ENCODE data around the gene NRXN2.

The NRXN2 gene

GRCh38 chr11:64593156-64594105 is 129.6 kb downstream of the NRXN2 start:
- Mint-ChIP-seq H3K27me3 (peaks cover 19 to 23% of the 10 kb centered on the region in 2 donors), H3K9me3 (peaks cover 0 to under 1% of the 10 kb centered on the region in 2 donors), H3K36me3 (ENCODE audit: insufficient read depth) (no peaks in the 10 kb centered on the region), H3K4me1 (ENCODE audit: low read depth in 2 of 2) (no peaks in the 10 kb centered on the region), H3K4me3 (no peak overlapping the region), H3K27ac (no peak overlapping the region)
- no peak for ATAC-seq (replicated peaks)
- no peak for DNase-seq

GRCh38 chr11:64592656-64593055 is 130.3 kb downstream of the NRXN2 start:
- Mint-ChIP-seq H3K4me3 (no peak overlapping the region), H3K27me3 (peaks cover 21 to 23% of the 10 kb centered on the region in 2 donors), H3K27ac (no peak overlapping the region), H3K9me3 (peaks cover 0 to 8% of the 10 kb centered on the region in 2 donors), H3K36me3 (ENCODE audit: insufficient read depth) (no peaks in the 10 kb centered on the region), H3K4me1 (ENCODE audit: low read depth in 2 of 2) (no peaks in the 10 kb centered on the region)
- DNase-seq (no peak), ATAC-seq (replicated peaks) (no peak)

GRCh38 chr11:64592234-64592615 is 130.8 kb downstream of the NRXN2 start:
- Mint-ChIP-seq H3K4me3 (no peak overlapping the region), H3K9me3 (peaks cover 0 to 8% of the 10 kb centered on the region in 2 donors), H3K4me1 (ENCODE audit: low read depth in 2 of 2) (no peaks in the 10 kb centered on the region), H3K27ac (no peak overlapping the region), H3K27me3 (peaks cover 21 to 23% of the 10 kb centered on the region in 2 donors), H3K36me3 (ENCODE audit: insufficient read depth) (no peaks in the 10 kb centered on the region)
- ATAC-seq (replicated peaks), result no peak
- DNase-seq, result no peak

- ATAC-seq (replicated peaks), result no peak
- no peak for DNase-seq
- H3K36me3 Mint-ChIP-seq (ENCODE audit: insufficient read depth), result no peaks in the 10 kb centered on the region
- H3K9me3 Mint-ChIP-seq, result peaks cover 0 to 8% of the 10 kb centered on the region in 2 donors
- H3K4me1 Mint-ChIP-seq (ENCODE audit: low read depth in 2 of 2), result no peaks in the 10 kb centered on the region
- H3K4me3 Mint-ChIP-seq, result no peak overlapping the region
- H3K27ac Mint-ChIP-seq, result no peak overlapping the region
- peaks cover 18 to 26% of the 10 kb centered on the region in 2 donors for H3K27me3 Mint-ChIP-seq
Measured at GRCh38 chr11:64591257-64592233, 131.5 kb downstream of the NRXN2 start.

- no peaks in the 10 kb centered on the region for H3K4me1 Mint-ChIP-seq (ENCODE audit: low read depth in 2 of 2)
- peaks cover 0 to 8% of the 10 kb centered on the region in 2 donors for H3K9me3 Mint-ChIP-seq
- no peak within 1 kb of the TSS for H3K27ac Mint-ChIP-seq
- peaks cover 24 to 34% of the 10 kb centered on the region in 2 donors for H3K27me3 Mint-ChIP-seq
- no peaks in the 10 kb centered on the region for H3K36me3 Mint-ChIP-seq (ENCODE audit: insufficient read depth)
- ATAC-seq (replicated peaks) (no peak), DNase-seq (no peak)
- H3K4me3 Mint-ChIP-seq, result no peak within 1 kb of the TSS
Measured at GRCh38 chr11:64590763-64591221, 132.2 kb downstream of the NRXN2 start, which contains the start of gene SLC22A12. SLC22A12 (plus strand) TSS chr11:64591220; CDS start chr11:64591557, 337 bp downstream.

GRCh38 chr11:64588701-64589100 is 134.3 kb downstream of the NRXN2 start:
- no peak overlapping the region for H3K27ac Mint-ChIP-seq
- H3K36me3 Mint-ChIP-seq (ENCODE audit: insufficient read depth), result no peaks in the 10 kb centered on the region
- no peak for ATAC-seq (replicated peaks)
- no peaks in the 10 kb centered on the region for H3K4me1 Mint-ChIP-seq (ENCODE audit: low read depth in 2 of 2)
- H3K27me3 Mint-ChIP-seq, result peaks cover 33 to 43% of the 10 kb centered on the region in 2 donors
- H3K4me3 Mint-ChIP-seq, result no peak overlapping the region
- H3K9me3 Mint-ChIP-seq, result peaks cover 0 to 8% of the 10 kb centered on the region in 2 donors
- DNase-seq, result no peak

- Mint-ChIP-seq H3K4me1 (ENCODE audit: low read depth in 2 of 2) (no peaks in the 10 kb centered on the region), H3K27me3 (peaks cover 33 to 44% of the 10 kb centered on the region in 2 donors), H3K9me3 (peaks cover 0 to 8% of the 10 kb centered on the region in 2 donors), H3K36me3 (ENCODE audit: insufficient read depth) (no peaks in the 10 kb centered on the region), H3K4me3 (no peak overlapping the region), H3K27ac (no peak overlapping the region)
- ATAC-seq (replicated peaks) (no peak), DNase-seq (no peak)
Measured at GRCh38 chr11:64586366-64586765, 136.6 kb downstream of the NRXN2 start.

GRCh38 chr11:64585150-64585549 is 137.8 kb downstream of the NRXN2 start:
- H3K9me3 Mint-ChIP-seq, result peaks cover 0 to 8% of the 10 kb centered on the region in 2 donors
- DNase-seq (no peak), ATAC-seq (replicated peaks) (no peak)
- H3K4me1 Mint-ChIP-seq (ENCODE audit: low read depth in 2 of 2), result no peaks in the 10 kb centered on the region
- peaks cover 33 to 44% of the 10 kb centered on the region in 2 donors for H3K27me3 Mint-ChIP-seq
- no peaks in the 10 kb centered on the region for H3K36me3 Mint-ChIP-seq (ENCODE audit: insufficient read depth)
- H3K27ac Mint-ChIP-seq, result no peak overlapping the region
- H3K4me3 Mint-ChIP-seq, result no peak overlapping the region

GRCh38 chr11:64583296-64584262 is 139.4 kb downstream of the NRXN2 start:
- H3K4me1 Mint-ChIP-seq (ENCODE audit: low read depth in 2 of 2), result no peaks in the 10 kb centered on the region
- no peak overlapping the region for H3K27ac Mint-ChIP-seq
- no peaks in the 10 kb centered on the region for H3K36me3 Mint-ChIP-seq (ENCODE audit: insufficient read depth)
- H3K27me3 Mint-ChIP-seq, result peaks cover 36 to 37% of the 10 kb centered on the region in 2 donors
- DNase-seq (no peak), ATAC-seq (replicated peaks) (no peak)
- peaks cover 0 to 8% of the 10 kb centered on the region in 2 donors for H3K9me3 Mint-ChIP-seq
- H3K4me3 Mint-ChIP-seq, result no peak overlapping the region

- DNase-seq (no peak), ATAC-seq (replicated peaks) (no peak)
- H3K27me3 Mint-ChIP-seq, result peaks cover 36 to 37% of the 10 kb centered on the region in 2 donors
- peaks cover 0 to 3% of the 10 kb centered on the region in 2 donors for H3K9me3 Mint-ChIP-seq
- H3K4me3 Mint-ChIP-seq, result no peak overlapping the region
- no peaks in the 10 kb centered on the region for H3K36me3 Mint-ChIP-seq (ENCODE audit: insufficient read depth)
- no peak overlapping the region for H3K27ac Mint-ChIP-seq
- no peaks in the 10 kb centered on the region for H3K4me1 Mint-ChIP-seq (ENCODE audit: low read depth in 2 of 2)
Measured at GRCh38 chr11:64582885-64583284, 140.1 kb downstream of the NRXN2 start.

- no peak overlapping the region for H3K27ac Mint-ChIP-seq
- H3K4me1 Mint-ChIP-seq (ENCODE audit: low read depth in 2 of 2), result no peaks in the 10 kb centered on the region
Measured at GRCh38 chr11:64581057-64581523, 141.9 kb downstream of the NRXN2 start.

GRCh38 chr11:64580412-64580811 is 142.6 kb downstream of the NRXN2 start:
- ATAC-seq (replicated peaks) (no peak), DNase-seq (no peak)
- Mint-ChIP-seq H3K4me1 (ENCODE audit: low read depth in 2 of 2) (no peaks in the 10 kb centered on the region), H3K27ac (no peak overlapping the region), H3K27me3 (peaks cover 37 to 41% of the 10 kb centered on the region in 2 donors), H3K9me3 (no peaks in the 10 kb centered on the region), H3K36me3 (ENCODE audit: insufficient read depth) (no peaks in the 10 kb centered on the region), H3K4me3 (no peak overlapping the region)

More at GRCh38 chr11:64581057-64581523, 141.9 kb downstream of the NRXN2 start:
- Mint-ChIP-seq H3K4me3 (no peak overlapping the region), H3K27me3 (peaks cover 37 to 40% of the 10 kb centered on the region in 2 donors), H3K9me3 (no peaks in the 10 kb centered on the region), H3K36me3 (ENCODE audit: insufficient read depth) (no peaks in the 10 kb centered on the region)
- ATAC-seq (replicated peaks) (no peak), DNase-seq (no peak)

Data from effector memory CD8-positive, alpha-beta T cell (primary cell).